Trophoblast cell (in vitro differentiated cells and primary cell): ENCODE measurements around the gene PCSK7.

Experiments
- DNase-seq, 2 donors: peaks; one replicate each; pipeline ENCODE4 v3.0.0-alpha.2; 2016
- H2AFZ ChIP-seq: 2 replicates; pipeline ENCODE4 v1.6.1; 2013; ENCODE audit warnings: low read length, moderate library complexity, mild to moderate bottlenecking; ENCODE audit not compliant: insufficient read depth, poor library complexity
- H2AK5ac ChIP-seq: 2 replicates; pipeline ENCODE4 v1.6.1; 2013; ENCODE audit warnings: mild to moderate bottlenecking, low read length
- H2BK120ac ChIP-seq: 2 replicates; pipeline ENCODE4 v1.6.1; 2013; ENCODE audit warnings: low read length, mild to moderate bottlenecking, moderate library complexity; ENCODE audit not compliant: insufficient read depth, poor library complexity
- H2BK12ac ChIP-seq: 2 replicates; pipeline ENCODE4 v1.6.1; 2013; ENCODE audit warnings: mild to moderate bottlenecking, low read length, moderate library complexity
- H2BK5ac ChIP-seq: 2 replicates; pipeline ENCODE4 v1.6.1; 2013; ENCODE audit warnings: low read length, low read depth, moderate library complexity, mild to moderate bottlenecking; ENCODE audit not compliant: poor library complexity
- H3K14ac ChIP-seq: 2 replicates; pipeline ENCODE4 v1.6.1; 2013; ENCODE audit warnings: mild to moderate bottlenecking, low read length
- H3K18ac ChIP-seq: 2 replicates; pipeline ENCODE4 v1.6.1; 2013; ENCODE audit warnings: mild to moderate bottlenecking, low read length
- H3K23ac ChIP-seq: 2 replicates; pipeline ENCODE4 v1.6.1; 2013; ENCODE audit warnings: low read length
- H3K27ac ChIP-seq: 2 replicates; pipeline ENCODE4 v1.5.1; 2013; ENCODE audit warnings: low read depth, mild to moderate bottlenecking, inconsistent platforms, low read length, moderate library complexity
- H3K27me3 ChIP-seq: 2 replicates; pipeline ENCODE4 v1.6.1; 2013; ENCODE audit warnings: inconsistent platforms, mild to moderate bottlenecking, low read length, moderate library complexity; ENCODE audit not compliant: insufficient read depth
- H3K36me3 ChIP-seq, 2 experiments: 1 replicate in 1 of 2; 2 replicates in 1 of 2; pipeline ENCODE4 v1.6.1; 2013; ENCODE audit warnings: low read length in 2 of 2, mild to moderate bottlenecking in 2 of 2, moderate library complexity in 1 of 2; ENCODE audit not compliant: insufficient read depth in 2 of 2, control insufficient read depth in 1 of 2
- H3K4ac ChIP-seq: 2 replicates; pipeline ENCODE4 v1.6.1; 2013; ENCODE audit warnings: low read depth, mild to moderate bottlenecking, low read length, moderate library complexity
- H3K4me1 ChIP-seq, 2 experiments: 1 replicate in 1 of 2; 2 replicates in 1 of 2; pipeline ENCODE4 v1.6.1; 2013; ENCODE audit warnings: low read length in 2 of 2, mild to moderate bottlenecking in 2 of 2, moderate library complexity in 1 of 2; ENCODE audit not compliant: insufficient read depth in 2 of 2, control insufficient read depth in 1 of 2
- H3K4me2 ChIP-seq: 2 replicates; pipeline ENCODE4 v1.6.1; 2013; ENCODE audit warnings: inconsistent platforms, mild to moderate bottlenecking, low read length, moderate library complexity
- H3K4me3 ChIP-seq: 2 replicates; pipeline ENCODE4 v1.5.1; 2013; ENCODE audit warnings: mild to moderate bottlenecking, low read depth, low read length, inconsistent platforms
- H3K79me1 ChIP-seq: one replicate; pipeline ENCODE4 v1.6.1; 2013; ENCODE audit warnings: low read length
- H3K79me2 ChIP-seq: 2 replicates; pipeline ENCODE4 v1.6.1; 2013; ENCODE audit warnings: low read length, mild to moderate bottlenecking; ENCODE audit not compliant: control insufficient read depth, insufficient read depth, poor library complexity
- H3K9ac ChIP-seq: 2 replicates; pipeline ENCODE4 v1.6.1; 2013; ENCODE audit warnings: mild to moderate bottlenecking, low read length
- H3K9me3 ChIP-seq: 2 replicates; pipeline ENCODE4 v1.6.1; 2013; ENCODE audit warnings: low read depth, mild to moderate bottlenecking, control low read depth, inconsistent platforms, low read length; ENCODE audit not compliant: insufficient read depth
- H4K12ac ChIP-seq: 2 replicates; pipeline ENCODE4 v1.6.1; 2013; ENCODE audit warnings: low read depth, mild to moderate bottlenecking, low read length, moderate library complexity
- H4K8ac ChIP-seq: 2 replicates; pipeline ENCODE4 v1.6.1; 2013; ENCODE audit warnings: low read depth, mild to moderate bottlenecking, low read length, moderate library complexity
- H4K91ac ChIP-seq: one replicate; pipeline ENCODE4 v1.6.1; 2013; ENCODE audit warnings: low read depth, mild to moderate bottlenecking, low read length, moderate library complexity
- WGBS: extraction: QIAGEN DNeasy Blood & Tissue Kit; methylation state at CpG from one replicate; pipeline ENCODE4 v1.1.7; 2013; ENCODE audit warnings: missing lambda C conversion rate; ENCODE audit not compliant: insufficient read length, insufficient coverage; ENCODE audit errors: extremely low coverage; 5-methylcytosine and 5-hydroxymethylcytosine counted together

PCSK7 gene

DNA sequence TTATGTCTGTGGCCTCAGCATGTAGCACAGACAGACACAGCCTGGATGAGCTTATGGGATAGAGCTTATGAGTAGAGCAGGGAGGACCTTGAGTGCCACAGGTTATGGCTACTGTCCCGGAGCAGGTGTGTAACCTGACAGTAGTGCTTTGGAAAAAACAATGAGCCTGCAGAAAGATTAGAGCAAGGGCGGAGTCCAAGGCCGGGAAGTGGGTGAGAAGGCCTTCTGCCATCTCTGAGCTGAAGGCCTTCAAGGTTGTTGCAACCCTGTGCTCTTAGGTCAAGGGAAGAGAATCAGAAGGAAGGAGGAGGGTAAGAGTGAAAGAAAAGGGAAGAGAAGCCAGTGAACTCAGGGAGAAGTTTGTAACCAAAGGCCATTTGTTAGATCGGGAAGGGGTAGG, 36.6 kb downstream of the PCSK7 start:
- H2AK5ac ChIP-seq = no peak overlapping the region
- H3K36me3 ChIP-seq = peaks cover 31 to 34% of the 10 kb centered on the region in 2 experiments
- no peak overlapping the region for H2BK5ac ChIP-seq
- H3K4me1 ChIP-seq = peaks cover 22 to 28% of the 10 kb centered on the region in 2 experiments
- no peaks in the 10 kb centered on the region for H3K9me3 ChIP-seq
- H3K27ac ChIP-seq = no peak overlapping the region
- H2AFZ ChIP-seq = no peak overlapping the region
- no peak overlapping the region for H4K12ac ChIP-seq
- H4K8ac ChIP-seq = no peak overlapping the region
- H3K4ac ChIP-seq = no peak overlapping the region
- H3K18ac ChIP-seq = no peak overlapping the region
- H4K91ac ChIP-seq = no peak overlapping the region
- no peak overlapping the region for H3K14ac ChIP-seq
- peaks cover 20% of the 10 kb centered on the region for H3K79me2 ChIP-seq
- no peak overlapping the region for H3K9ac ChIP-seq
- WGBS = no CpG with 5 or more reads among the region's 4 CpGs
- H3K4me3 ChIP-seq = no peak overlapping the region
- H2BK120ac ChIP-seq = no peak overlapping the region
- no peak for DNase-seq
- H3K4me2 ChIP-seq = no peak overlapping the region
- H3K27me3 ChIP-seq = no peaks in the 10 kb centered on the region
- peaks cover 25% of the 10 kb centered on the region for H3K79me1 ChIP-seq
- no peak overlapping the region for H2BK12ac ChIP-seq
- H3K23ac ChIP-seq = no peak overlapping the region

DNA sequence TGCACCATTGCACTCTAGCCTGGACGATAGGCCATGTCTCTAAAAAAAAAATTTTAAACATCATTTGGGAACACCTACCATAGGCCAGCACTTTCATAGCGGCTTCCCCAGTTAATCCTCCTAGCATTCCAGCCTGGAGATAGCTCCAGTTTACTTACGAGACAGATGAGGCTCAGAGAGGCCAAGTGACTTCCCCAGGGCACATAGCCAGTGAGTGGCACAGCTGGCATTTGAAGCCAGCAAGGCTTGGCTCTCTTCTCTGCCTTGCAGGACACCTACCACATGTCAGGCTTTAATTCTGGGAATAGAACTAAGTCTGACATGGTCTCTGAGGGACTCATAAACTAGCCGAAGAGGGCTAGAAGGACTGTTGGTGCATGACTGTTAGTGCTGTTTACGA, 37.6 kb downstream of the PCSK7 start:
- peaks cover 15% of the 10 kb centered on the region for H3K79me1 ChIP-seq

DNA sequence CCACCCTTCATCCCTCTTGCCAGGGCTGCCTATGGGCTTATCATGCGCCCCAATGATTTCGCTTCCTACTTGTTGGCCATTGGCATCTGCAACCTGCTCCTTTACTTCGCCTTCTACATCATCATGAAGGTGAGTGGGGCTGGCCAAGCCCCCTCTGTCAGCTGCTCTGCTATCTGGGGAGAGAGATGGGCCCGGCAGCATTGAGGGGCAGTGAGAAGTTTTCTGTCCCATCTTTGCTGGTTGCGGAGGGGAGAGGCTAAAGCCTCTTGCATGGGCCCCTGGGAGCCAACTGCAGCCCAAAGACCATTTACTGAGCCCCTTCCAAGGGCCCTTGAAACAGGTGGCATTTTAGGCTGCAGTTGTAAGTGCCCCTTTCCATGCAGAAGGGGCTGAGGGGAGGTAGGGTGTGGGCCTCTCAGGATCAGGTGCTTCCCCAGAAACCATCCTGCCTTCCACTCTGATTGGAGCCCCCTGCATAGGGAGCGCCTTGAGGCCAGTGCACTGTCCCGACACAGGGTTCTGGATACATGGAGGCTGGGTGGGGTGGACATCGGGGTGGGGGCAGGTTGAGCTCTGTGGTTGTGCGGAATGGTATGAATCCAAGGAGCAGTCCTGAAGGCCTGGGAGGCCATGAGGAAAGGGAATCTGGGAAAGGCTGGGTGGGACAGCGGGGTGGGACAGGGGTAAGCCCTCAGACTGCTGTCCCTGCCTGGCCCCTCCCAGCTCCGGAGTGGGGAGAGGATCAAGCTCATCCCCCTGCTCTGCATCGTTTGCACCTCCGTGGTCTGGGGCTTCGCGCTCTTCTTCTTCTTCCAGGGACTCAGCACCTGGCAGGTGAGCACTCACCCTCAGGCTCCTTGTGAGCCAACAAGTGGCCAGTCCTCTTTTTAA, 38.5 kb downstream of the PCSK7 start:
- Histone ChIP-seq H3K79me2 (peaks cover 5% of the 10 kb centered on the region), H3K23ac (no peak overlapping the region), H2BK12ac (no peak overlapping the region), H3K14ac (no peak overlapping the region), H3K36me3 (peaks cover 50 to 52% of the 10 kb centered on the region in 2 experiments), H3K4me1 (peaks cover 12 to 14% of the 10 kb centered on the region in 2 experiments), H3K4me2 (no peak overlapping the region), H2AK5ac (no peak overlapping the region), H4K12ac (no peak overlapping the region), H4K91ac (no peak overlapping the region), H3K79me1 (peaks cover 8% of the 10 kb centered on the region), H4K8ac (no peak overlapping the region), H2BK5ac (no peak overlapping the region), H2AFZ (no peak overlapping the region), H3K27ac (no peak overlapping the region), H3K4me3 (no peak overlapping the region), H3K9me3 (no peaks in the 10 kb centered on the region), H2BK120ac (no peak overlapping the region), H3K4ac (no peak overlapping the region), H3K27me3 (no peaks in the 10 kb centered on the region), H3K18ac (no peak overlapping the region), H3K9ac (no peak overlapping the region)
- WGBS = no CpG with 5 or more reads among the region's 15 CpGs
- DNase-seq = no peak

More for the DNA sequence above, 37.6 kb downstream of the PCSK7 start:
- WGBS = no CpG with 5 or more reads among the region's 5 CpGs
- Histone ChIP-seq H3K27me3 (no peaks in the 10 kb centered on the region), H2AFZ (no peak overlapping the region), H3K23ac (no peak overlapping the region), H4K8ac (no peak overlapping the region), H3K9ac (no peak overlapping the region), H3K14ac (no peak overlapping the region), H3K36me3 (peaks cover 41 to 44% of the 10 kb centered on the region in 2 experiments), H3K9me3 (no peaks in the 10 kb centered on the region), H4K12ac (no peak overlapping the region), H2BK5ac (no peak overlapping the region), H3K4me1 (peaks cover 16 to 19% of the 10 kb centered on the region in 2 experiments), H2BK120ac (no peak overlapping the region), H3K4me3 (no peak overlapping the region), H2AK5ac (no peak overlapping the region), H3K4ac (no peak overlapping the region), H2BK12ac (no peak overlapping the region), H3K4me2 (no peak overlapping the region), H3K18ac (no peak overlapping the region), H4K91ac (no peak overlapping the region), H3K79me2 (peaks cover 10% of the 10 kb centered on the region), H3K27ac (no peak overlapping the region)
- no peak for DNase-seq

DNA sequence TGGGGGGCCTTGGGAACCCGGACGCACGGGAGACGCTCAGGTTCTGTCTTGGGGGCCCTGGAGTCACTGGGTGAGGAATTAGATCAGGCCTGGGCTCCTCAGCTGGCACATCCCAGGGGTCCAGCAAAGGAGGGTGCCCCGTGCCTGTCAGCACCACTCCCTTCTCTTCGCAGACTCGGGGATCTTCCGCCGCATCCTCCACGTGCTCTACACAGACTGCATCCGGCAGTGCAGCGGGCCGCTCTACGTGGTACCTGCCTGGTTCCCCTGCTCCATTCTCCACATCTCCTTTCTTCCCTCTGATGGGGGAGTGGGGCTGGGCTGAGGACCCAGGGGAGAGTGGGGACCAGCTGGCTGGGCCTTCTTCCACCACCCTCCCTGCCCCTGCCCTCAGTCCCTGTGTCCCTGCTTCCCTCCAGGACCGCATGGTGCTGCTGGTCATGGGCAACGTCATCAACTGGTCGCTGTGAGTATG, 39.4 kb downstream of the PCSK7 start:
- H3K23ac ChIP-seq = no peak overlapping the region
- no peaks in the 10 kb centered on the region for H3K9me3 ChIP-seq
- peaks cover 55 to 61% of the 10 kb centered on the region in 2 experiments for H3K36me3 ChIP-seq
- no peak overlapping the region for H3K4me2 ChIP-seq
- H2BK120ac ChIP-seq = no peak overlapping the region
- no peak overlapping the region for H4K91ac ChIP-seq
- H2BK5ac ChIP-seq = no peak overlapping the region
- no peak for DNase-seq
- H3K79me2 ChIP-seq = no peaks in the 10 kb centered on the region
- peaks cover 2 to 5% of the 10 kb centered on the region in 2 experiments for H3K4me1 ChIP-seq
- no CpG with 5 or more reads among the region's 17 CpGs for WGBS
- H3K4me3 ChIP-seq = no peak overlapping the region
- H4K8ac ChIP-seq = no peak overlapping the region
- no peak overlapping the region for H2BK12ac ChIP-seq
- H2AK5ac ChIP-seq = no peak overlapping the region
- no peak overlapping the region for H3K14ac ChIP-seq
- H3K27me3 ChIP-seq = no peaks in the 10 kb centered on the region
- H2AFZ ChIP-seq = no peak overlapping the region
- H3K79me1 ChIP-seq = no peaks in the 10 kb centered on the region
- no peak overlapping the region for H3K9ac ChIP-seq
- H3K4ac ChIP-seq = no peak overlapping the region
- no peak overlapping the region for H4K12ac ChIP-seq
- H3K27ac ChIP-seq = no peak overlapping the region
- no peak overlapping the region for H3K18ac ChIP-seq
